GM12872 (cell line): ENCODE measurements around the gene DPY19L3.

Experiments used
- CTCF ChIP-seq: IDR thresholded peaks from 3 replicates; pipeline ENCODE4 v1.5.1; 2011; ENCODE audit warnings: low read depth, mild to moderate bottlenecking, low read length, moderate library complexity; ENCODE audit not compliant: insufficient read depth

DPY19L3 gene

GRCh38 chr19:32436692-32437091, 31.1 kb downstream of the DPY19L3 start:
- TF ChIP-seq CTCF = no peak

- no peak for TF ChIP-seq CTCF
Observed at GRCh38 chr19:32437096-32437495, 31.5 kb downstream of the DPY19L3 start.

GRCh38 chr19:32438751-32439150, 33.2 kb downstream of the DPY19L3 start:
- TF ChIP-seq CTCF = no peak

- TF ChIP-seq CTCF = no peak
Observed at GRCh38 chr19:32442650-32443049, 37.1 kb downstream of the DPY19L3 start.

- TF ChIP-seq CTCF = no peak
Observed at GRCh38 chr19:32448026-32448425, 42.5 kb downstream of the DPY19L3 start.

- TF ChIP-seq CTCF = no peak
Observed at GRCh38 chr19:32450217-32450616, 44.6 kb downstream of the DPY19L3 start.

GRCh38 chr19:32453736-32454135, 48.2 kb downstream of the DPY19L3 start:
- TF ChIP-seq CTCF = no peak

- no peak for TF ChIP-seq CTCF
Observed at GRCh38 chr19:32456406-32456805, 50.8 kb downstream of the DPY19L3 start.
